ENCODE results near the gene UCHL5. TPM values are rescaled to one million over a fixed set of nuclear protein-coding genes. Genes with fewer than 3 reads are reported as not detected.

Gene UCHL5
- total and polyA plus RNA-seq, 2 donors (not counting 1 experiment from before 2014, with no cell fraction given), result 19.5 to 29.6 TPM

DNA sequence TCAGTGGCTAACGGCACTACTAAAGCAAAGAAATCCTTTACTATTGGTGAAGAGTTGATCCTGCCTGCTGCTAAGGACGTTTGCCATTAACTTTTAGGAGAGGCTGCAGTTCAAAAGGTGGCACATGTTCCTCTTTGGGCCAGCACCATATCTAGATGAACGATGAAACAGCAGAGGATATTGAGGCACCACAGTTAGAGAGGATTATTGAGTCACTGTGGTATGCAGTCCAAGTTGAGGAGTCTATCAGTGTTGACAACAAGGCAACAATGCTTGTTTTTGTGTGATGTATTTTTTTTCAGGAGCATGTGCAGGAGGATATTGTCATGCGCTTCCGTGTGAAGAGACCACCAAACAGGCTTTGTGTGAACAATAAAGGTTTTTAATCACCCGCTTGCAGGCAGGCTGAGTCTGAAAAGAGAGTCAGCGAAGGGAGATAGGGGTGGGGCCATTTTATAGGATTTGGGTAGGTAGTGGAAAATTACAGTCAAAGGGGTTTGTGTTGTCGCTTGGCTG lies 80.9 kb downstream of the UCHL5 start:
- Histone ChIP-seq H3K27me3 (ENCODE audit: control insufficient read depth, insufficient read depth, low read length) (no peaks in the 10 kb centered on the region), H3K79me2 (ENCODE audit: control insufficient read depth, insufficient read depth, low read length) (no peaks in the 10 kb centered on the region), H2AFZ (ENCODE audit: low read length) (no peak overlapping the region), H3K9me3 (ENCODE audit: control insufficient read depth, insufficient read depth, low read depth, low read length) (no peaks in the 10 kb centered on the region), H3K27ac (ENCODE audit: insufficient read depth, low read length) (no peak overlapping the region), H3K4me2 (ENCODE audit: extremely low read depth, insufficient read depth, low read length) (no peak overlapping the region), H4K20me1 (ENCODE audit: control insufficient read depth, extremely low read depth, insufficient read depth, low read length) (no peaks in the 10 kb centered on the region), H3K4me1 (ENCODE audit: control insufficient read depth, extremely low read depth, insufficient read depth, low read length) (peaks cover 2% of the 10 kb centered on the region), H3K36me3 (ENCODE audit: control insufficient read depth, insufficient read depth, low read length) (no peaks in the 10 kb centered on the region), H3K9ac (ENCODE audit: insufficient read depth, low read length) (no peak overlapping the region), H3K4me3 (replicated peaks in 1 of 4; ENCODE audit: control extremely low read depth in 1 of 4, insufficient read depth in 1 of 4, low read depth in 3 of 4, low read length in 4 of 4) (no peak overlapping the region)
- DNase-seq (ENCODE audit: low read depth in 2 of 2), result no peak
- TF ChIP-seq EZH2 (IDR thresholded peaks at IDR 0.05; ENCODE audit: low read length, missing control alignments), result no peak
- TF ChIP-seq, protein P1, sequence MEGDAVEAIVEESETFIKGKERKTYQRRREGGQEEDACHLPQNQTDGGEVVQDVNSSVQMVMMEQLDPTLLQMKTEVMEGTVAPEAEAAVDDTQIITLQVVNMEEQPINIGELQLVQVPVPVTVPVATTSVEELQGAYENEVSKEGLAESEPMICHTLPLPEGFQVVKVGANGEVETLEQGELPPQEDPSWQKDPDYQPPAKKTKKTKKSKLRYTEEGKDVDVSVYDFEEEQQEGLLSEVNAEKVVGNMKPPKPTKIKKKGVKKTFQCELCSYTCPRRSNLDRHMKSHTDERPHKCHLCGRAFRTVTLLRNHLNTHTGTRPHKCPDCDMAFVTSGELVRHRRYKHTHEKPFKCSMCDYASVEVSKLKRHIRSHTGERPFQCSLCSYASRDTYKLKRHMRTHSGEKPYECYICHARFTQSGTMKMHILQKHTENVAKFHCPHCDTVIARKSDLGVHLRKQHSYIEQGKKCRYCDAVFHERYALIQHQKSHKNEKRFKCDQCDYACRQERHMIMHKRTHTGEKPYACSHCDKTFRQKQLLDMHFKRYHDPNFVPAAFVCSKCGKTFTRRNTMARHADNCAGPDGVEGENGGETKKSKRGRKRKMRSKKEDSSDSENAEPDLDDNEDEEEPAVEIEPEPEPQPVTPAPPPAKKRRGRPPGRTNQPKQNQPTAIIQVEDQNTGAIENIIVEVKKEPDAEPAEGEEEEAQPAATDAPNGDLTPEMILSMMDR (conservative IDR thresholded peaks at IDR 0.05 in 1 of 2, IDR thresholded peaks at IDR 0.05 in 1 of 2; ENCODE audit: low read depth in 1 of 2, low read length in 2 of 2), result no peak

DNA sequence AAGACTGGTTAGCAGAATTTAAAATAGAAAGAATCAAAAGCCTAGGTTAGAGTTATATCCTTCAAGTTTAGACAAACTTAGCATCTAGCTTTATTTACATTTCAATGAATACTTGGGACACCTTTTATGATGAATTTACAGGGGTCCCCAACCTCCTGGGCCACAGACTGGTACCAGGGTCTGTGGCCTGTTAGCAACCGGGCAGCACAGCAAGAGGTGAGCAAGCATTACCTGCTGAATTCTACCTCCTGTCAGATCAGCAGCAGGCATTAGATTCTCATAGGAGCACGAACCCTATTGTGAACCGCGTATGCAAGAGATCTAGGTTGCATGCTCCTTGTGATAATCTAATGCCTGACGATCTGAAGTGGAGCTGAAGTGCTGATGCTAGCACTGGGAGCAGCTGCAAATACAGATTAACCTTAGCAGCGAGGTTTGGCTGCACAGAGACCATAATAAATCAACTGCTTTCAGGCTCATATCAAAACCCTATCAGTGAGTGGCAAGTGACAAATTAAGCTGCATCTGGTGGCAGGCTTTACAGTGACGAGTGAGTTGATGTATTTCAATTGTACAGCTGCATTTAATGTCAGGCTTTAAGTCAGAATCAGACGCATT lies 82.0 kb downstream of the UCHL5 start:
- no peak overlapping the region for H3K4me2 ChIP-seq (ENCODE audit: extremely low read depth, insufficient read depth, low read length)
- peaks cover 2% of the 10 kb centered on the region for H3K4me1 ChIP-seq (ENCODE audit: control insufficient read depth, extremely low read depth, insufficient read depth, low read length)
- H3K27me3 ChIP-seq (ENCODE audit: control insufficient read depth, insufficient read depth, low read length), result no peaks in the 10 kb centered on the region
- no peaks in the 10 kb centered on the region for H4K20me1 ChIP-seq (ENCODE audit: control insufficient read depth, extremely low read depth, insufficient read depth, low read length)
- H3K79me2 ChIP-seq (ENCODE audit: control insufficient read depth, insufficient read depth, low read length), result no peaks in the 10 kb centered on the region
- H3K9ac ChIP-seq (ENCODE audit: insufficient read depth, low read length), result no peak overlapping the region
- H2AFZ ChIP-seq (ENCODE audit: low read length), result no peak overlapping the region
- no peak overlapping the region for H3K4me3 ChIP-seq (replicated peaks in 1 of 4; ENCODE audit: control extremely low read depth in 1 of 4, insufficient read depth in 1 of 4, low read depth in 3 of 4, low read length in 4 of 4)
- H3K9me3 ChIP-seq (ENCODE audit: control insufficient read depth, insufficient read depth, low read depth, low read length), result no peaks in the 10 kb centered on the region
- H3K27ac ChIP-seq (ENCODE audit: insufficient read depth, low read length), result no peak overlapping the region
- TF ChIP-seq, protein P1 (conservative IDR thresholded peaks at IDR 0.05 in 1 of 2, IDR thresholded peaks at IDR 0.05 in 1 of 2; ENCODE audit: low read depth in 1 of 2, low read length in 2 of 2), result no peak
- TF ChIP-seq EZH2 (IDR thresholded peaks at IDR 0.05; ENCODE audit: low read length, missing control alignments), result no peak
- no peaks in the 10 kb centered on the region for H3K36me3 ChIP-seq (ENCODE audit: control insufficient read depth, insufficient read depth, low read length)
- DNase-seq (ENCODE audit: low read depth in 2 of 2), result no peak

DNA sequence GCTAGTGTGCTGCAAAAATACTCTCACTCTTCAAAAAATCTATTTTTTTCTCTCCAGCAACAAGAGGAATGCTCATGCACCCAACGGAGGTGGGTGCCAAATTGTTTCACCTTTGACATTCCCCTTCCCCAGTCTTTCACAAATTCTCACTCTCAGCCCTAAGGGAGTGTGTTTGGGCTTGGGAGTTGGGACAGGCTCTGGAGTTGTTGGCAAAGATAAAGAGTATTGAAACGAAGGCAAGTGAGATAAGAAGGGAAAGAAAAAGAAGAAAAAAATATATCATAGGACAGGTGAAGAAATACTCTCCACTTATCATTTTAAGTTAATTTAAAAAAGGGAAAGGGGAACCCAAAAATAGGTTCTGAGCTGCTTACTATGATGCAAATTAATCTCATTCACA lies 82.6 kb downstream of the UCHL5 start:
- no peak for DNase-seq (ENCODE audit: low read depth in 2 of 2)
- no peak overlapping the region for H3K27ac ChIP-seq (ENCODE audit: insufficient read depth, low read length)
- no peak for TF ChIP-seq EZH2 (IDR thresholded peaks at IDR 0.05; ENCODE audit: low read length, missing control alignments)
- TF ChIP-seq, protein P1 (conservative IDR thresholded peaks at IDR 0.05 in 1 of 2, IDR thresholded peaks at IDR 0.05 in 1 of 2; ENCODE audit: low read depth in 1 of 2, low read length in 2 of 2), result no peak
- no peaks in the 10 kb centered on the region for H4K20me1 ChIP-seq (ENCODE audit: control insufficient read depth, extremely low read depth, insufficient read depth, low read length)
- peaks cover 2% of the 10 kb centered on the region for H3K4me1 ChIP-seq (ENCODE audit: control insufficient read depth, extremely low read depth, insufficient read depth, low read length)
- H3K4me3 ChIP-seq (replicated peaks in 1 of 4; ENCODE audit: control extremely low read depth in 1 of 4, insufficient read depth in 1 of 4, low read depth in 3 of 4, low read length in 4 of 4), result no peak overlapping the region
- H3K36me3 ChIP-seq (ENCODE audit: control insufficient read depth, insufficient read depth, low read length), result no peaks in the 10 kb centered on the region
- no peak overlapping the region for H3K4me2 ChIP-seq (ENCODE audit: extremely low read depth, insufficient read depth, low read length)
- H2AFZ ChIP-seq (ENCODE audit: low read length), result no peak overlapping the region
- no peaks in the 10 kb centered on the region for H3K27me3 ChIP-seq (ENCODE audit: control insufficient read depth, insufficient read depth, low read length)
- H3K79me2 ChIP-seq (ENCODE audit: control insufficient read depth, insufficient read depth, low read length), result no peaks in the 10 kb centered on the region
- no peaks in the 10 kb centered on the region for H3K9me3 ChIP-seq (ENCODE audit: control insufficient read depth, insufficient read depth, low read depth, low read length)
- no peak overlapping the region for H3K9ac ChIP-seq (ENCODE audit: insufficient read depth, low read length)

Measured in fibroblast of lung (primary cell).